Kidney (tissue), 14 donors: ENCODE data around the gene DLG2. TPM values are rescaled to one million over a fixed set of nuclear protein-coding genes. Genes with fewer than 3 reads are reported as not detected.

Experiments
- DNase-seq, 5 donors: peaks; one replicate each; pipeline ENCODE4 v3.0.0-alpha.2; 2013 to 2020
- FAIRE-seq: peaks from 2 replicates; lab custom pipeline; 2012; peaks lifted over from hg19 to GRCh38; lab: Jason Lieb, UNC
- H3K27ac ChIP-seq, 2 donors: one replicate each; pipeline ENCODE4 v1.7.0; 2013; ENCODE audit warnings: low read depth in 2 of 2, low read length in 2 of 2, inconsistent platforms in 1 of 2
- H3K27me3 ChIP-seq: one replicate; pipeline ENCODE4 v1.7.1; 2013; ENCODE audit warnings: low read length, inconsistent platforms; ENCODE audit not compliant: control insufficient read depth, insufficient read depth
- H3K36me3 ChIP-seq, 3 donors: one replicate each; pipeline versions ENCODE4 v1.7.0 to v1.7.1; 2013; ENCODE audit warnings: low read length in 3 of 3, control low read depth in 1 of 3, inconsistent platforms in 1 of 3; ENCODE audit not compliant: insufficient read depth in 3 of 3, control insufficient read depth in 2 of 3
- H3K4me1 ChIP-seq, 3 donors: one replicate each; pipeline versions ENCODE4 v1.7.0 to v1.7.1; 2013; ENCODE audit warnings: low read length in 3 of 3, inconsistent platforms in 1 of 3, low read depth in 1 of 3; ENCODE audit not compliant: control insufficient read depth in 2 of 3, insufficient read depth in 2 of 3
- H3K4me3 ChIP-seq, 3 donors: one replicate each; pipeline versions ENCODE4 v1.7.0 to v1.8.1; 2013; ENCODE audit warnings: low read length in 3 of 3, control low read depth in 1 of 3, inconsistent platforms in 1 of 3
- H3K9ac ChIP-seq, 3 donors: one replicate each; pipeline versions ENCODE4 v1.7.0 to v1.7.1; 2013; ENCODE audit warnings: low read length in 3 of 3, control low read depth in 1 of 3, inconsistent platforms in 1 of 3
- H3K9me3 ChIP-seq, 3 donors: one replicate each; pipeline versions ENCODE4 v1.7.0 to v1.7.1; 2013; ENCODE audit warnings: low read length in 3 of 3, control low read depth in 1 of 3, inconsistent platforms in 1 of 3; ENCODE audit not compliant: control insufficient read depth in 2 of 3, insufficient read depth in 1 of 3
- CTCF ChIP-seq: IDR thresholded peaks from 3 replicates; pipeline ENCODE4 v1.5.1; 2012; ENCODE audit warnings: mild to moderate bottlenecking, moderate library complexity, borderline replicate concordance; ENCODE audit not compliant: insufficient read depth; ENCODE audit errors: extremely low read depth
- intact Hi-C: fragments of 100-400 bp; cut with DNase I; formaldehyde crosslinking; loops from one replicate; pipeline ENCODE4 v1.11.1; 2022
- polyA plus RNA-seq: library from polyadenylated mRNA; stranded (reverse); fragments of 350-450 nt; fragmentation: Illumina TruSeq; extraction: RNeasy Lipid Tissue Mini Kit (QIAGEN cat#74804); gene quantifications from one replicate; pipeline ENCODE4 v1.2.3, GENCODE V29; 2014; ENCODE audit warnings: low read depth, low replicate concordance; ENCODE audit not compliant: insufficient read depth
- total RNA-seq: library from RNA; stranded (reverse); fragmentation: NEBNext Ultra II Directional; extraction: Animal tissue kit (Norgen Biotek cat#: 25700); gene quantifications from one replicate; pipeline ENCODE4 v1.2.1, GENCODE V29; 2021
- donor health status: control.
- donor health status: control.
- donor health status: control.
- donor health status: control.
- donor health status: control.
- donor health status: DM: yes; HTN: yes; CAD: no.
- donor health status: Normal renal cell carcinoma (clear cell type).

The DLG2 gene
- total and polyA plus RNA-seq, 2 donors from 2014 or later: 2.9 to 7.2 TPM

- no peaks in the 10 kb centered on the region for H3K27me3 ChIP-seq
- TF ChIP-seq CTCF: no peak
- FAIRE-seq: no peak
- no peak overlapping the region for H3K4me3 ChIP-seq
- no peaks in the 10 kb centered on the region for H3K9me3 ChIP-seq
- H3K36me3 ChIP-seq: no peaks in the 10 kb centered on the region
- DNase-seq: no peak
- H3K4me1 ChIP-seq: no peaks in the 10 kb centered on the region
- H3K9ac ChIP-seq: no peak overlapping the region
- intact Hi-C loops: no loop called here
- H3K27ac ChIP-seq: no peak overlapping the region
These were observed 756.7 kb downstream of the DLG2 start for GRCh38 chr11:84870486-84870885.

- intact Hi-C loops: no loop called here
- Histone ChIP-seq H3K36me3 (no peaks in the 10 kb centered on the region), H3K9me3 (no peaks in the 10 kb centered on the region), H3K27ac (no peak overlapping the region), H3K9ac (no peak overlapping the region), H3K4me1 (no peaks in the 10 kb centered on the region), H3K4me3 (no peak overlapping the region), H3K27me3 (no peaks in the 10 kb centered on the region)
- no peak for FAIRE-seq
- DNase-seq: peak in 2 of 5 donors; percentile 43 to 44
- TF ChIP-seq CTCF: no peak
These were observed 760.2 kb downstream of the DLG2 start for GRCh38 chr11:84866922-84867321.

- H3K4me1 ChIP-seq: no peaks in the 10 kb centered on the region
- no peak overlapping the region for H3K27ac ChIP-seq
- DNase-seq (no peak), FAIRE-seq (no peak)
- intact Hi-C loops: no loop called here
- TF ChIP-seq CTCF: no peak
- H3K4me3 ChIP-seq: no peak overlapping the region
- no peaks in the 10 kb centered on the region for H3K27me3 ChIP-seq
- no peak overlapping the region for H3K9ac ChIP-seq
- no peaks in the 10 kb centered on the region for H3K36me3 ChIP-seq
- no peaks in the 10 kb centered on the region for H3K9me3 ChIP-seq
These were observed 761.2 kb downstream of the DLG2 start for GRCh38 chr11:84865791-84866535.
